ENCODE measurements around the gene ARID1A. TPM values are rescaled to one million over a fixed set of nuclear protein-coding genes. Genes with fewer than 3 reads are reported as not detected.

The ARID1A gene
- total RNA-seq, 1 donor from 2014 or later: 43.1 TPM

DNA sequence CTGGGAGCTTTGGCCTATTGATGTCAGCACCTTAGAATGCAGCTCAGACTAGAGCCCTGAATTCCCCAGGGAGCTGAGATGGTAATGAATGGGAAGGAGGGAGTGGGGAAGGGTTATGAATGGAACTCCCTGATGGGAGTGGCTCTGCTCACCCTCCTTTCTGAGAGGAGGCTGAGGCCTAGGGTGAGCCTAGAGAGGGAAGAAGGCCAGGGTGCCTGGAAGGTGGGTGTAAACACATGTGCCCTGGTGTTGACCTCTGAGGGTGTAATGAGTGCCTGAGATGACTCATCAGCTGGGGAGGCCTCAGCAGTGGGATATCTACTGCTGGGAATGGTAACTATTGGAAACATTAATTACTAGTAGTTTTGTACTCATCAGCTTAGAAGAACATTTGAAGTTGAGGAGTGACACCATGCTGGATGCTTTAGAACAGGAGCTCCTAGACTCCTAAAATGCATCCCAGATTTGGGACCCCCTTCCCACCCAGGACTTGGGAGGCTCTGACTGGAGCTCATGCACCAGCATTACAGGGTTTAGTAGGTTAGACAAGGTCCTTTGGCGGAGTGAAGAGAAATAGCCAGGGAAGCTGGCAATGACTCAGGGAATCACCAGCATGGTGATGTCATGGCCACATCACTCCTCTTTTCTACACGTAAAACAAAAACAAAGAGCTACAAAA is 76.0 kb downstream of the ARID1A start:
- Mint-ChIP-seq H3K4me3 (no peak overlapping the region), H3K4me1 (peaks cover 3% of the 10 kb centered on the region), H3K36me3 (peaks cover 77% of the 10 kb centered on the region), H3K27me3 (ENCODE audit: insufficient read depth, low read depth) (peaks cover 3% of the 10 kb centered on the region), H3K9me3 (no peaks in the 10 kb centered on the region), H3K27ac (peak overlapping the region; percentile 34)
- H3K4me3 ChIP-seq: no peak overlapping the region
- no peak for TF ChIP-seq EZH2 (IDR thresholded peaks at IDR 0.05)
- TF ChIP-seq, protein P1, sequence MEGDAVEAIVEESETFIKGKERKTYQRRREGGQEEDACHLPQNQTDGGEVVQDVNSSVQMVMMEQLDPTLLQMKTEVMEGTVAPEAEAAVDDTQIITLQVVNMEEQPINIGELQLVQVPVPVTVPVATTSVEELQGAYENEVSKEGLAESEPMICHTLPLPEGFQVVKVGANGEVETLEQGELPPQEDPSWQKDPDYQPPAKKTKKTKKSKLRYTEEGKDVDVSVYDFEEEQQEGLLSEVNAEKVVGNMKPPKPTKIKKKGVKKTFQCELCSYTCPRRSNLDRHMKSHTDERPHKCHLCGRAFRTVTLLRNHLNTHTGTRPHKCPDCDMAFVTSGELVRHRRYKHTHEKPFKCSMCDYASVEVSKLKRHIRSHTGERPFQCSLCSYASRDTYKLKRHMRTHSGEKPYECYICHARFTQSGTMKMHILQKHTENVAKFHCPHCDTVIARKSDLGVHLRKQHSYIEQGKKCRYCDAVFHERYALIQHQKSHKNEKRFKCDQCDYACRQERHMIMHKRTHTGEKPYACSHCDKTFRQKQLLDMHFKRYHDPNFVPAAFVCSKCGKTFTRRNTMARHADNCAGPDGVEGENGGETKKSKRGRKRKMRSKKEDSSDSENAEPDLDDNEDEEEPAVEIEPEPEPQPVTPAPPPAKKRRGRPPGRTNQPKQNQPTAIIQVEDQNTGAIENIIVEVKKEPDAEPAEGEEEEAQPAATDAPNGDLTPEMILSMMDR (IDR thresholded peaks at IDR 0.05): no peak
- TF ChIP-seq EZH2phosphoT487 (IDR thresholded peaks at IDR 0.05): no peak
- H3K27me3 ChIP-seq: no peaks in the 10 kb centered on the region
- no peak overlapping the region for H2AFZ ChIP-seq (replicated peaks)
- H3K4me2 ChIP-seq: no peak overlapping the region
- H3K4me1 ChIP-seq: no peaks in the 10 kb centered on the region
- H3K9ac ChIP-seq: no peak overlapping the region
- DNase-seq (ENCODE audit: low spot score): no peak
- H3K79me2 ChIP-seq (ENCODE audit: low read depth): peaks cover 18% of the 10 kb centered on the region
- H3K36me3 ChIP-seq: peaks cover 30% of the 10 kb centered on the region
- no peak overlapping the region for H3K27ac ChIP-seq
- no peaks in the 10 kb centered on the region for H3K9me3 ChIP-seq (ENCODE audit: low read depth)
- peaks cover 26% of the 10 kb centered on the region for H4K20me1 ChIP-seq (ENCODE audit: low read depth)
- peaks cover 4% of the 10 kb centered on the region for H3F3A ChIP-seq (ENCODE audit: low read depth)

DNA sequence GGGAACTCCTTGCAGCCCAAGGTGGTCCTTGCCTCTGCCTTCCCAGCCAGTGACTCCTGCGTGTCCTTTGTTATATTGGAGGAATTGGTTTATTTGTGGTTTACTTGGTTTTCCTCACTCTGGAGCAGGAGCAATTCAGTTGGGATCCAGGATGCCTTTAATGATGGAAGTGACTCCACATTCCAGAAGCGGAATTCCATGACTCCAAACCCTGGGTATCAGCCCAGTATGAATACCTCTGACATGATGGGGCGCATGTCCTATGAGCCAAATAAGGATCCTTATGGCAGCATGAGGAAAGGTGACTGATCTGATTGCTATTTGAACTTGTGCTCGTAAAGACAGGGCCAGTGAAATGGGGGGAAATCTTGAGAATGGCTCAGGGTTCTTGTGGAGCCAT is 76.9 kb downstream of the ARID1A start:
- peaks cover 23% of the 10 kb centered on the region for H4K20me1 ChIP-seq (ENCODE audit: low read depth)
- H3K4me3 ChIP-seq: no peak overlapping the region
- no peaks in the 10 kb centered on the region for H3K9me3 ChIP-seq (ENCODE audit: low read depth)
- peaks cover 8% of the 10 kb centered on the region for H3F3A ChIP-seq (ENCODE audit: low read depth)
- no peaks in the 10 kb centered on the region for H3K27me3 ChIP-seq
- no peak overlapping the region for H3K9ac ChIP-seq
- H3K36me3 ChIP-seq: peaks cover 22% of the 10 kb centered on the region
- no peak overlapping the region for H3K4me2 ChIP-seq
- TF ChIP-seq EZH2phosphoT487 (IDR thresholded peaks at IDR 0.05): no peak
- TF ChIP-seq EZH2 (IDR thresholded peaks at IDR 0.05): no peak
- TF ChIP-seq, protein P1 (IDR thresholded peaks at IDR 0.05): no peak
- peaks cover 71% of the 10 kb centered on the region for H3K36me3 Mint-ChIP-seq
- no peaks in the 10 kb centered on the region for H3K4me1 ChIP-seq
- H3K9me3 Mint-ChIP-seq: no peaks in the 10 kb centered on the region
- peaks cover 22% of the 10 kb centered on the region for H3K79me2 ChIP-seq (ENCODE audit: low read depth)
- H3K27me3 Mint-ChIP-seq (ENCODE audit: insufficient read depth, low read depth): peaks cover 3% of the 10 kb centered on the region
- no peak overlapping the region for H3K27ac Mint-ChIP-seq
- H3K4me1 Mint-ChIP-seq: peaks cover 3% of the 10 kb centered on the region
- H3K4me3 Mint-ChIP-seq: no peak overlapping the region
- no peak overlapping the region for H2AFZ ChIP-seq (replicated peaks)
- no peak for DNase-seq (ENCODE audit: low spot score)
- H3K27ac ChIP-seq: no peak overlapping the region

DNA sequence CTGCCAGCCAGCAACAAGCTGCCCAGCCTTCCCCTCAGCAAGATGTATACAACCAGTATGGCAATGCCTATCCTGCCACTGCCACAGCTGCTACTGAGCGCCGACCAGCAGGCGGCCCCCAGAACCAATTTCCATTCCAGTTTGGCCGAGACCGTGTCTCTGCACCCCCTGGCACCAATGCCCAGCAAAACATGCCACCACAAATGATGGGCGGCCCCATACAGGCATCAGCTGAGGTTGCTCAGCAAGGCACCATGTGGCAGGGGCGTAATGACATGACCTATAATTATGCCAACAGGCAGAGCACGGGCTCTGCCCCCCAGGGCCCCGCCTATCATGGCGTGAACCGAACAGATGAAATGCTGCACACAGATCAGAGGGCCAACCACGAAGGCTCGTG is 78.6 kb downstream of the ARID1A start:
- no peak overlapping the region for H3K27ac ChIP-seq
- Mint-ChIP-seq H3K27me3 (ENCODE audit: insufficient read depth, low read depth) (peaks cover 5% of the 10 kb centered on the region), H3K4me1 (peaks cover 3% of the 10 kb centered on the region), H3K36me3 (peaks cover 67% of the 10 kb centered on the region), H3K4me3 (no peak overlapping the region), H3K27ac (no peak overlapping the region), H3K9me3 (no peaks in the 10 kb centered on the region)
- no peaks in the 10 kb centered on the region for H3K4me1 ChIP-seq
- no peak overlapping the region for H3K4me3 ChIP-seq
- TF ChIP-seq EZH2 (IDR thresholded peaks at IDR 0.05) (no peak), EZH2phosphoT487 (IDR thresholded peaks at IDR 0.05) (no peak)
- TF ChIP-seq, protein P1 (IDR thresholded peaks at IDR 0.05): no peak
- H3K9me3 ChIP-seq (ENCODE audit: low read depth): no peaks in the 10 kb centered on the region
- no peaks in the 10 kb centered on the region for H3K27me3 ChIP-seq
- H3F3A ChIP-seq (ENCODE audit: low read depth): peaks cover 12% of the 10 kb centered on the region
- peaks cover 17% of the 10 kb centered on the region for H3K79me2 ChIP-seq (ENCODE audit: low read depth)
- H3K9ac ChIP-seq: no peak overlapping the region
- H3K36me3 ChIP-seq: peaks cover 18% of the 10 kb centered on the region
- H4K20me1 ChIP-seq (ENCODE audit: low read depth): peaks cover 33% of the 10 kb centered on the region
- no peak for DNase-seq (ENCODE audit: low spot score)
- no peak overlapping the region for H2AFZ ChIP-seq (replicated peaks)
- H3K4me2 ChIP-seq: no peak overlapping the region

All from neural progenitor cell (in vitro differentiated cells).